Upper lobe of left lung (tissue), 4 donors: ENCODE results near the gene TMEM167A.

Source experiments
- CTCF ChIP-seq, 6 experiments: fragments of 450-650 bp in 4 of 6; fragments of 200-600 bp in 2 of 6; sonication (generic) in 2 of 6; IDR thresholded peaks; one replicate each; pipeline ENCODE4 v1.5.1; 2016 to 2019; ENCODE audit warnings: antibody characterized with exemption in 6 of 6
- POLR2A ChIP-seq, 4 donors: fragments of 450-650 bp; IDR thresholded peaks; one replicate each; pipeline ENCODE4 v1.5.1; 2016 to 2017; ENCODE audit warnings: antibody characterized with exemption in 4 of 4, mild to moderate bottlenecking in 2 of 4
- POLR2AphosphoS5 ChIP-seq, 2 donors: sonication (generic); formaldehyde crosslinking; IDR thresholded peaks; one replicate each; pipeline ENCODE4 v1.5.1; 2017; ENCODE audit warnings: antibody characterized with exemption in 2 of 2

GRCh38 chr5:83125560-83125959 lies 48.4 kb upstream of the TMEM167A start:
- no peak for TF ChIP-seq POLR2A (IDR thresholded peaks at IDR 0.05)
- TF ChIP-seq CTCF (IDR thresholded peaks at IDR 0.05): no peak
- TF ChIP-seq POLR2AphosphoS5 (IDR thresholded peaks at IDR 0.05): no peak
